Fibroblast of pulmonary artery (primary cell): Measurements from ENCODE around the gene SLC35F4.

ENCODE experiments used
- DNase-seq: peaks from one replicate; pipeline ENCODE4 v3.0.0-alpha.2; 2010; ENCODE audit warnings: low read depth
- H3K4me3 ChIP-seq: replicated peaks from 2 replicates; pipeline ENCODE4 v1.5.1; 2011; ENCODE audit warnings: low read depth, mild to moderate bottlenecking, control low read depth, low read length, moderate library complexity
- TF ChIP-seq, protein P1 (sequence below): IDR thresholded peaks from 2 replicates; pipeline ENCODE4 v1.5.1; 2011; ENCODE audit warnings: mild to moderate bottlenecking, control low read depth, low read length, inconsistent platforms; ENCODE audit errors: missing control alignments

Gene SLC35F4

DNA sequence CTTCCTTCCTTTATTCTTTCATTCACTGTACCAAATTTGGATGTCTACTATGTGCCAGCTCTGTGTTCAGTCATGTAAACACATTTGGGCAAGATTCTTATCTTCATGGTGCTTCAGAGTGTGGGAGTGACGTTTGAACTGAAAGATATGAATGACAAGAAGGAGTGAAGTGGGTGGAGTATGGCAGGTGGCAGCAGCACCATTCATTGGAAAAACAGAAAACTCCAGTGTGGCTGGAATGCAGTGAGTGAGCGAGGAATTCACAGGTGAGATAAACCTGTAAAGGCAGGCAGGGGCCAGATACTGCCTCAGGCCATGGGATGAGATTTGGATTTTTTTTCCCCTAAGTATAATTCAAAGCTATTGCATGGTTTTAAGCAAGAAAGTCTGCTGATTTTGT, 231.6 kb downstream of the SLC35F4 start:
- no peak overlapping the region for H3K4me3 ChIP-seq
- TF ChIP-seq, protein P1, sequence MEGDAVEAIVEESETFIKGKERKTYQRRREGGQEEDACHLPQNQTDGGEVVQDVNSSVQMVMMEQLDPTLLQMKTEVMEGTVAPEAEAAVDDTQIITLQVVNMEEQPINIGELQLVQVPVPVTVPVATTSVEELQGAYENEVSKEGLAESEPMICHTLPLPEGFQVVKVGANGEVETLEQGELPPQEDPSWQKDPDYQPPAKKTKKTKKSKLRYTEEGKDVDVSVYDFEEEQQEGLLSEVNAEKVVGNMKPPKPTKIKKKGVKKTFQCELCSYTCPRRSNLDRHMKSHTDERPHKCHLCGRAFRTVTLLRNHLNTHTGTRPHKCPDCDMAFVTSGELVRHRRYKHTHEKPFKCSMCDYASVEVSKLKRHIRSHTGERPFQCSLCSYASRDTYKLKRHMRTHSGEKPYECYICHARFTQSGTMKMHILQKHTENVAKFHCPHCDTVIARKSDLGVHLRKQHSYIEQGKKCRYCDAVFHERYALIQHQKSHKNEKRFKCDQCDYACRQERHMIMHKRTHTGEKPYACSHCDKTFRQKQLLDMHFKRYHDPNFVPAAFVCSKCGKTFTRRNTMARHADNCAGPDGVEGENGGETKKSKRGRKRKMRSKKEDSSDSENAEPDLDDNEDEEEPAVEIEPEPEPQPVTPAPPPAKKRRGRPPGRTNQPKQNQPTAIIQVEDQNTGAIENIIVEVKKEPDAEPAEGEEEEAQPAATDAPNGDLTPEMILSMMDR = no peak
- no peak for DNase-seq

DNA sequence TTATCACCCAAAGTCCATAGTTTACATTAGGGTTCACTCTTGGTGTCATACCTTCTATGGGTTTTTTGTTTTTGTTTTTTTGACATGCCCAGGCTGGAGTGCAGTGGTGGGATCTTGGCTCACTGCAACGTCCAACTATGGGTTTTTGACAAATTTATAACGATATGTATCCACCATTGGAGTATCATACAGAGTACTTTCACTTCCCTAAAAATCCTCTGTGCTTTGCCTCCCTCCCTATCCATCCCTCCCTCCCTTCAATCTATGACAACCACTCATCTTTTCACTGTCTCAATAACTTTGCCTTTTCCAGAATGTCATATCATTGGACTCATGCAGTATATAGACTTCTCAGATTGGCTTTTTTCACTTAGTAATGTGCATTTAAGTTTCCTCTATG, 233.2 kb downstream of the SLC35F4 start:
- TF ChIP-seq, protein P1 = no peak
- DNase-seq = no peak
- H3K4me3 ChIP-seq = no peak overlapping the region

DNA sequence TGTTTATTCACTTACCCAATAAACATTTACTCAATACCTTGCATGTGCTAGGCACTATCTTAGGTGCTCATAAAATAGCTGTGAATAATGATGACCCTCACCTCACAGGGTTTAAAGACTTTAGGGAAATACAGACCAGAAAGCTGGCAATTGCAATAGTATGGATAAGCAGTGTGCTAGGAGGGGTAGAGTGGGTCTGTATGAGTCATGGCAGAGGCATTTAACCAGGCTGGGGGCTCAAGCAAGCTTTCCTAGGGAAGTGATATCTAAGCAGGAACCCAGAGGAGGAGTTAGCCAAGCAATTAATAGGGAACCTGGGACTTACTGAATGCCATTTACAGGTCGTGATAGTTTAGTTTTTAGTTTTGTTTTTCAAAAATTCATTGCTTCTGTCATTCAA, 248.4 kb downstream of the SLC35F4 start:
- TF ChIP-seq, protein P1 = no peak
- no peak overlapping the region for H3K4me3 ChIP-seq
- DNase-seq = no peak

DNA sequence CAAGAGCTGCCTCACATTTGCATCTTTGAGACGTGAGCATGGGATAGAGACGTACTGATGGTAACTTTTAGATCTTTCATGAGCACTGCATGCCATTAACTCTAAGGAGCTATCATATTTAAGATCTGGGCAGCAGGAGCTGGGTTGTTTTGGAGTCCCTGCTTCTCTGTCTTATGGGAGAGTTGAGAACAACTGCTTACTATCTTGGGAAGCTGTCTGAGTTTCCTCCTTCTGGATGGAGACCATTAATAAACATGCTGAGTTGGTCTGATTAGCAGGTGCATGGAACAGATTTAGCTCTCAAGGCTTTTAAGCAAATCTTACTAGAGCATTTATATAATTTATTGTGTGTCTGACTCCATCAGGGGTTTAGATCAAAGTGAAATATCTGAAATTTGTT, 252.9 kb downstream of the SLC35F4 start:
- H3K4me3 ChIP-seq = no peak overlapping the region
- DNase-seq = no peak
- TF ChIP-seq, protein P1 = no peak

DNA sequence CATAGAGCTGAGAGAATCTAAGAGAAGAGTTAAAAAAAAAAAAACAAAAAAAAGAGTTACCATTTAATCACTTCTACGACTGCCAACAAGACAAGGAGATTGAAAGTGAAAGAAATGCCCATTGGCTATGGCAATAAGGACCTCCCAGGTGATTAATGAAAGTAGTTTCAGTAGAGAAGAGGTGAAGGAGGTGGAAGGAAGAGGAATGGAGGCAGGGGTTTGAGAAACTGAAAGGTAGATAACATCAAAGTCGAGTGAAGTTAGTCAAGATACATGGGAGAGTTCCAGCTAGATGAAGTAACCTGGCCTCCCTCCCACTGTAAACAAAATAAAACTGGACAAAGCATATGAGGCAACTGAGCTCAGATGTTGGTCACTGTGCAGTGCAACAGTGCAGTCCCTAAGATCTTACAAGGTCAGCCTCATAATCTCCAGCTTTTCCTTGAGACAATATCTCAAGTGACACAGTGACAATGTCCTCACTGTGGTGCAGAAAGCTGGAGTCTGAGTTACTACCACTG, 254.3 kb downstream of the SLC35F4 start:
- DNase-seq = no peak
- H3K4me3 ChIP-seq = no peak overlapping the region
- TF ChIP-seq, protein P1 = no peak

DNA sequence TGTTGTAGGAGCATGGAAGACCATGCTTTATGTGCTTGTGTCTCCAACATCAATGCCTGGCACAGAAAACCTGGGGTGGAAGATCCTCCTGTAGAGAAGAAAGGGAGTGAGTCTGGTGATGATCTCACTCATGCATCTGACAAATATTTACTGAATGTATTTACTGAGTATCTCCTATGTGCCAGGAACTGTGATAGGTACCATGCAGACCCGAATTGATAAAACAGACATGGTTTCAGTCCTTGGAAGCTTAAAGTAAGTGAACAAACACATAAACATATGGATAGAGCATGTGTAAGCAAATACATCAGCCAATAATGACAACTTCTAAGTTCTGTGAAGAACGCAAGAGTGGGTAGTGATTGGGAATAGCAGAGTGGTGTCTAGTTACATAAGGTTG, 255.3 kb downstream of the SLC35F4 start:
- TF ChIP-seq, protein P1 = no peak
- no peak overlapping the region for H3K4me3 ChIP-seq
- no peak for DNase-seq
